ENCODE data around the gene OSBPL7.

GRCh38 chr17:47807421-47807820 lies 14.2 kb downstream of the OSBPL7 start:
- TF ChIP-seq POLR2AphosphoS5 (IDR thresholded peaks at IDR 0.05; ENCODE audit: low read depth, low read length) (no peak), TAF1 (IDR thresholded peaks at IDR 0.05; ENCODE audit: borderline replicate concordance, low read depth, low read length) (no peak), POLR2A (IDR thresholded peaks at IDR 0.05; ENCODE audit: low read depth, low read length) (no peak)
